ENCODE data around the gene OTUB2. TPM values are rescaled to one million over a fixed set of nuclear protein-coding genes. Genes with fewer than 3 reads are reported as not detected.

OTUB2 gene
- polyA plus RNA-seq, 1 experiment, result 1.1 TPM

DNA sequence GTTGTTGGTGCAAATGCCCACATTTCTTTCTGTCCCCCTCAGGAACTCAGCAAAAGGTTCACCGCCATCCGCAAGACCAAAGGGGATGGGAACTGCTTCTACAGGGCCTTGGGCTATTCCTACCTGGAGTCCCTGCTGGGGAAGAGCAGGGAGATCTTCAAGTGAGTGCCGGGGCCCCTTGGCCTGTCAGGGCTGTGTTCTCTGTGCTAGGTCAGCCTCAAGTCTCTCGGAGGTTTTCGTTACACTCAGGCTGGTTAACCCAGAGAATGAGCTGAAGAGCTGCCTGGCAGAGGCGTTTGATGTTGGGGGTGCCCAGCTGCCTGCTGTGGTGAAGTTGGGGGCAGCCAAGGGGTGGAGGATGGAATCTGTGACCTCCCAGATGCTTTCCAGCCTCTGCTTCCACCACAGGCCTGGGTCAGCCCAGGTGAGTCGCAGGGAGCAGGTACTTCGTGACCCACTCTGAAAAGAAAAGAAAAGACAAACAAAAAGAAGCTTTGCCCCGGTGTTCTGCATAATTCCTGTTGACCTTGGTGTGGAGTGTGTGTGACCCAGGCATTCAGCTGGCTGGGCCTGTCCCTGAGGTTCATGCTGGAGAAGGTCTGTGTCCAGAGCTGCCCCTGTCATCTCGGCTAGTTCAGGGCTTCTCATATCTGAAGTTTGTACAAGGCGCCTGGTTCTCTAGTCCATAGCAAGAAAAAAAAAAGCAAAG, 12.9 kb downstream of the OTUB2 start:
- Histone ChIP-seq H3K36me3 (ENCODE audit: control insufficient read depth, insufficient read depth, low read length) (no peaks in the 10 kb centered on the region; the same call in none of the 2 replicates), H3K4me3 (ENCODE audit: low read depth, low read length) (no peak overlapping the region), H3K27me3 (ENCODE audit: control insufficient read depth, insufficient read depth, low read length) (no peaks in the 10 kb centered on the region)
- POLR2A ChIA-PET, result interaction anchor here (0.7 kb wide), 1 partner anchor 93 kb away, joined by 5 read pairs; no protein-coding TSS in a partner anchor
- CTCF ChIA-PET, result interaction anchor here (0.8 to 12.3 kb wide), 4 partner anchors 11 to 101 kb away, joined by 3 to 248 read pairs (median 3); partner anchors contain the start of gene OTUB2
- no peak for DNase-seq (ENCODE audit: low read depth)
- TF ChIP-seq CTCF (IDR thresholded peaks at IDR 0.05; ENCODE audit: insufficient read depth, low read depth, low read length), result no peak

- ChIA-PET CTCF (interaction anchor here (12.3 kb wide), 1 partner anchor 99 kb away, joined by 248 read pairs; no protein-coding TSS in a partner anchor), POLR2A (no interaction called here)
- no peak for DNase-seq (ENCODE audit: low read depth)
- TF ChIP-seq CTCF (IDR thresholded peaks at IDR 0.05; ENCODE audit: insufficient read depth, low read depth, low read length), result no peak
- Histone ChIP-seq H3K4me3 (ENCODE audit: low read depth, low read length) (no peak overlapping the region), H3K36me3 (ENCODE audit: control insufficient read depth, insufficient read depth, low read length) (peaks cover 6% of the 10 kb centered on the region), H3K27me3 (ENCODE audit: control insufficient read depth, insufficient read depth, low read length) (no peaks in the 10 kb centered on the region)
Observed at GRCh38 chr14:94040247-94040646, 14.1 kb downstream of the OTUB2 start.

DNA sequence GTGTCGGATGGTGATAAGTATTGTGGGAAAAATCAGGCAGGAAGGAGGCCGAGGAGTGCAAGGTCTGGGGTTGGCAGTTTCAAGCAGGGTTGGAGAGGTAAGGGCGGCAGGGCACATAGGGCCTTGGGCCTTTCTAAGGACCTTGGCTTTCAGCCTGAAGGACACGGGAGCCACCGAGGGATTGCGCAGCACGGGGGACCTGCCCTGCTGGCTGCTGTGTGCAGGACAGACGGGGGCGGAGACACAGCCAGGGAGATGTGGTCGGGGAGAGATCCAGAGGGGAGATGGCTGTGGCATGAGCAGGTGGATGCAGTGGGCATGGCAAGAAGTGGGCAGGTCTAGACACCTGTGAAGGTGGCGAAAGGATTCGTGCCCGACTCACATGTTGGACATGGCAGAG, 14.7 kb downstream of the OTUB2 start:
- no peak for DNase-seq (ENCODE audit: low read depth)
- Histone ChIP-seq H3K4me3 (ENCODE audit: low read depth, low read length) (no peak overlapping the region), H3K27me3 (ENCODE audit: control insufficient read depth, insufficient read depth, low read length) (no peaks in the 10 kb centered on the region), H3K36me3 (ENCODE audit: control insufficient read depth, insufficient read depth, low read length) (peaks cover 7% of the 10 kb centered on the region)
- ChIA-PET POLR2A (no interaction called here), CTCF (interaction anchor here (0.7 to 12.3 kb wide), 2 partner anchors 11 to 99 kb away, joined by 3 to 248 read pairs; no protein-coding TSS in a partner anchor)
- no peak for TF ChIP-seq CTCF (IDR thresholded peaks at IDR 0.05; ENCODE audit: insufficient read depth, low read depth, low read length)

DNA sequence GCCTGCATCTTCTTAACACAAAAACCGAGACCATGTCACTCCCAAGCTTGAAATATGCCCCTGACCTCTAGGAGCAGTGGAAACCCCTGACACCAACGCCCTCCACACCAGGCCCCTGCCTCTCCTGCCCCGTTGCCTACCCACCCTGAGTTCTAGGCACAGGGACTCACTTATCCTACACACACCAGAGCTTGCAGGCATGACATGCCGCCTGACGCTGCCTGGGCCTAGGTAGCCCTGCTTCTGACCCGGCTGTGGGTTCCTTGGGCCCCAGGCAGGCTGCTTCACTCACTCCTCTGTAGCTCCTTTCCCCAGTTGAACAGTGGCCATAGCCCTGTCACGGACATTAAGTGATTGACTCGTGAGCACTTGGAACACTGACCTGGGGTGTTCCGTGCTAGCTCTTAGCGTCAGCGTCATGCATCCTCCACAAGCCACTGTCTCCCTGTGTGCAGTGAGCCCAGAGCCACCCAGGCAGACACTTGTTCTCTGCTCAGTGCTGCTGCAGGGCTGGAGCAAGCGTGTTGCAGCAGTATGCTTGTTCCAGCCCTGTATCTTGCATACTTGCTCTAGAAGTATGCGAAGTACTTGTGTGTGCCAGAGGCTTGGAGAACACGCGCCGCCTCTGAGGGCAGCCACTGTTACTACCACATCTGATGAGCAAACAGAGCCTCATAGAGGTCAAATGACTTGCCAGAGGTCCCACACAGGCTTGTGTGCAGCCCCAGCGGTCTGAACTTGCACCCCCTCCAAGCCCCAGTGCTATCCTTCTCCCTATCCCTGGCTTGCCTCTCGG, 15.6 kb downstream of the OTUB2 start:
- DNase-seq (ENCODE audit: low read depth), result peak; percentile 30
- no peaks in the 10 kb centered on the region for H3K27me3 ChIP-seq (ENCODE audit: control insufficient read depth, insufficient read depth, low read length)
- CTCF ChIA-PET, result interaction anchor here (0.7 to 12.3 kb wide), 3 partner anchors 10 to 98 kb away, joined by 3 to 248 read pairs (median 4); no protein-coding TSS in a partner anchor
- H3K36me3 ChIP-seq (ENCODE audit: control insufficient read depth, insufficient read depth, low read length), result peaks cover 10% of the 10 kb centered on the region
- H3K4me3 ChIP-seq (ENCODE audit: low read depth, low read length), result no peak overlapping the region
- TF ChIP-seq CTCF (IDR thresholded peaks at IDR 0.05; ENCODE audit: insufficient read depth, low read depth, low read length), result 0 out of 2 replicates have a peak, but pooled peaks have one; percentile 3
- POLR2A ChIA-PET, result no interaction called here

Measured in BJ (cell line).